Natural killer cell (primary cell): ENCODE results near the gene MYPN. TPM values are rescaled to one million over a fixed set of nuclear protein-coding genes. Genes with fewer than 3 reads are reported as not detected.
"Not testable (repeated sequence)": the region's sequence is repeated elsewhere in the genome, so short reads cannot be mapped to it uniquely, and the experiment has no call there.

Experiments
- ATAC-seq, 3 donors: fragments of 150-1000 bp in 2 of 3; fragments of 200-7000 bp in 1 of 3; cut with Tn5 transposase; 1 replicate in 1 of 3; 2 replicates in 2 of 3; pipeline ENCODE4 v1.10.0; 2021; ENCODE audit warnings: mild to moderate bottlenecking in 2 of 3, moderate library complexity in 2 of 3
- DNase-seq, 2 donors: peaks; one replicate each; pipeline versions ENCODE4 v3.0.0 to v3.0.0-alpha.2; 2013 to 2021; ENCODE audit warnings: mixed read lengths in 1 of 2
- H3K27ac ChIP-seq: one replicate; pipeline ENCODE4 v1.5.1; 2013; ENCODE audit warnings: mild to moderate bottlenecking, low read length
- H3K27me3 ChIP-seq: one replicate; pipeline ENCODE4 v1.6.1; 2013; ENCODE audit warnings: low read length; ENCODE audit not compliant: control insufficient read depth, insufficient read depth
- H3K36me3 ChIP-seq: one replicate; pipeline ENCODE4 v1.6.1; 2013; ENCODE audit warnings: low read length; ENCODE audit not compliant: control insufficient read depth, insufficient read depth
- H3K4me1 ChIP-seq: one replicate; pipeline ENCODE4 v1.6.1; 2013; ENCODE audit warnings: low read length; ENCODE audit not compliant: control insufficient read depth, insufficient read depth
- H3K4me3 ChIP-seq: one replicate; pipeline ENCODE4 v1.5.1; 2013; ENCODE audit warnings: low read length
- H3K9me3 ChIP-seq: one replicate; pipeline ENCODE4 v1.6.1; 2013; ENCODE audit warnings: low read length; ENCODE audit not compliant: control insufficient read depth, insufficient read depth
- H3K27ac Mint-ChIP-seq, 2 donors: one replicate each; pipeline ENCODE4 v1.8.0; 2022; ENCODE audit warnings: mild to moderate bottlenecking in 2 of 2, mixed read lengths in 2 of 2, moderate library complexity in 1 of 2
- H3K27me3 Mint-ChIP-seq, 2 donors: one replicate each; pipeline ENCODE4 v1.8.0; 2022; ENCODE audit warnings: low read depth in 2 of 2, mixed read lengths in 2 of 2
- H3K36me3 Mint-ChIP-seq: one replicate; pipeline ENCODE4 v1.8.0; 2022; ENCODE audit warnings: mixed read lengths
- H3K4me1 Mint-ChIP-seq, 2 donors: one replicate each; pipeline ENCODE4 v1.8.0; 2022; ENCODE audit warnings: mixed read lengths in 2 of 2
- H3K4me3 Mint-ChIP-seq: one replicate; pipeline ENCODE4 v1.8.0; 2022; ENCODE audit warnings: mild to moderate bottlenecking, moderate library complexity, mixed read lengths
- H3K9me3 Mint-ChIP-seq, 2 donors: one replicate each; pipeline ENCODE4 v1.8.0; 2022; ENCODE audit warnings: mixed read lengths in 2 of 2
- WGBS: methylation state at CpG from one replicate; pipeline ENCODE4 v1.1.7; 2013; ENCODE audit warnings: missing lambda C conversion rate; ENCODE audit not compliant: insufficient coverage; 5-methylcytosine and 5-hydroxymethylcytosine counted together
- intact Hi-C: fragments of 100-400 bp; cut with micrococcal nuclease; formaldehyde crosslinking; loops from one replicate; pipeline ENCODE4 v1.14.2; 2022
- total RNA-seq, 4 donors: library from RNA; stranded (reverse); fragments of 120-200 nt in 1 of 4; gene quantifications; one replicate each; pipeline versions ENCODE4 v1.2.3 to v1.2.4, GENCODE V29; 2013 to 2022
- TF ChIP-seq, protein P1 (sequence below): fragments of 200-600 bp; IDR thresholded peaks from one replicate; pipeline ENCODE4 v1.8.0; 2022; ENCODE audit warnings: antibody characterized with exemption

The MYPN gene
- total RNA-seq, 3 donors from 2014 or later (not counting 1 experiment from before 2014, with no cell fraction given): not detected

GRCh38 chr10:68194290-68194689, 85.0 kb downstream of the MYPN start:
- no peak for ATAC-seq
- Mint-ChIP-seq H3K4me3 (no peak overlapping the region), H3K27ac (no peak overlapping the region), H3K4me1 (no peaks in the 10 kb centered on the region), H3K36me3 (no peaks in the 10 kb centered on the region), H3K9me3 (no peaks in the 10 kb centered on the region), H3K27me3 (peaks cover 16 to 51% of the 10 kb centered on the region in 2 donors)
- 96% methylated on average over 6 of the region's 6 CpGs for WGBS
- H3K9me3 ChIP-seq: no peaks in the 10 kb centered on the region
- no peak overlapping the region for H3K4me3 ChIP-seq
- H3K4me1 ChIP-seq: no peaks in the 10 kb centered on the region
- TF ChIP-seq, protein P1, sequence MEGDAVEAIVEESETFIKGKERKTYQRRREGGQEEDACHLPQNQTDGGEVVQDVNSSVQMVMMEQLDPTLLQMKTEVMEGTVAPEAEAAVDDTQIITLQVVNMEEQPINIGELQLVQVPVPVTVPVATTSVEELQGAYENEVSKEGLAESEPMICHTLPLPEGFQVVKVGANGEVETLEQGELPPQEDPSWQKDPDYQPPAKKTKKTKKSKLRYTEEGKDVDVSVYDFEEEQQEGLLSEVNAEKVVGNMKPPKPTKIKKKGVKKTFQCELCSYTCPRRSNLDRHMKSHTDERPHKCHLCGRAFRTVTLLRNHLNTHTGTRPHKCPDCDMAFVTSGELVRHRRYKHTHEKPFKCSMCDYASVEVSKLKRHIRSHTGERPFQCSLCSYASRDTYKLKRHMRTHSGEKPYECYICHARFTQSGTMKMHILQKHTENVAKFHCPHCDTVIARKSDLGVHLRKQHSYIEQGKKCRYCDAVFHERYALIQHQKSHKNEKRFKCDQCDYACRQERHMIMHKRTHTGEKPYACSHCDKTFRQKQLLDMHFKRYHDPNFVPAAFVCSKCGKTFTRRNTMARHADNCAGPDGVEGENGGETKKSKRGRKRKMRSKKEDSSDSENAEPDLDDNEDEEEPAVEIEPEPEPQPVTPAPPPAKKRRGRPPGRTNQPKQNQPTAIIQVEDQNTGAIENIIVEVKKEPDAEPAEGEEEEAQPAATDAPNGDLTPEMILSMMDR: no peak
- no peaks in the 10 kb centered on the region for H3K36me3 ChIP-seq
- H3K27me3 ChIP-seq: peaks cover 4% of the 10 kb centered on the region
- DNase-seq: no peak
- no peak overlapping the region for H3K27ac ChIP-seq
- intact Hi-C loops: no loop called here

DNA sequence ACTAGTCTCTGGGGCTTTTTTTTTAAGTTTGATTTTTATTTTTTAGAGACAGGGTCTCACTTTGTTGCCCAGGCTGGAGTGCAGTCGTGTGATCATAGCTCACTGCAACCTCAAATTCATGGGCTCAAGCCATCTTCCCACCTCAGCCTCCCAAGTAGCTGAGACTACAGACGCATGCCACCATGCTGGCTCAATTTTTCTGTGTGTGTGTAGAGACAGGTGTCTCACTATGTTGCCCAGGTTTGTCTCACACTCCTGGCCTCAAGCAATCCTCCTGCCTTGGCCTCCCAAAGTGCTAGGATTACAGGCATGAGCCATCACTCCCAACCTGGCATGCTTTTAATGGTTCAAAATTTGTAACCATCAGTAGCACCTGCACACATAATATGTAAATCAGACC, 86.5 kb downstream of the MYPN start:
- H3K27me3 ChIP-seq, H3K36me3 Mint-ChIP-seq, H3K9me3 Mint-ChIP-seq, intact Hi-C loops, H3K4me1 Mint-ChIP-seq, H3K27ac ChIP-seq, H3K4me3 ChIP-seq, DNase-seq, ATAC-seq, H3K27ac Mint-ChIP-seq, H3K4me3 Mint-ChIP-seq, H3K4me1 ChIP-seq, H3K9me3 ChIP-seq, H3K36me3 ChIP-seq: not testable (repeated sequence)
- WGBS: 90% methylated on average over 1 of the region's 2 CpGs
- peaks cover 26 to 64% of the 10 kb centered on the region in 2 donors for H3K27me3 Mint-ChIP-seq

- H3K9me3 Mint-ChIP-seq: no peaks in the 10 kb centered on the region
- no peak overlapping the region for H3K4me3 Mint-ChIP-seq
- peaks cover 26 to 71% of the 10 kb centered on the region in 2 donors for H3K27me3 Mint-ChIP-seq
- H3K4me1 Mint-ChIP-seq: no peaks in the 10 kb centered on the region
- H3K36me3 Mint-ChIP-seq: no peaks in the 10 kb centered on the region
- peaks cover 4% of the 10 kb centered on the region for H3K27me3 ChIP-seq
- TF ChIP-seq, protein P1: no peak
- H3K27ac Mint-ChIP-seq: no peak overlapping the region
- DNase-seq (no peak), ATAC-seq (no peak)
- intact Hi-C loops: no loop called here
- 90% methylated on average over 3 of the region's 3 CpGs for WGBS
- H3K36me3 ChIP-seq: no peaks in the 10 kb centered on the region
- H3K4me1 ChIP-seq: no peaks in the 10 kb centered on the region
- no peak overlapping the region for H3K4me3 ChIP-seq
- no peaks in the 10 kb centered on the region for H3K9me3 ChIP-seq
- H3K27ac ChIP-seq: no peak overlapping the region
Measured at GRCh38 chr10:68196701-68197100, 87.4 kb downstream of the MYPN start.

DNA sequence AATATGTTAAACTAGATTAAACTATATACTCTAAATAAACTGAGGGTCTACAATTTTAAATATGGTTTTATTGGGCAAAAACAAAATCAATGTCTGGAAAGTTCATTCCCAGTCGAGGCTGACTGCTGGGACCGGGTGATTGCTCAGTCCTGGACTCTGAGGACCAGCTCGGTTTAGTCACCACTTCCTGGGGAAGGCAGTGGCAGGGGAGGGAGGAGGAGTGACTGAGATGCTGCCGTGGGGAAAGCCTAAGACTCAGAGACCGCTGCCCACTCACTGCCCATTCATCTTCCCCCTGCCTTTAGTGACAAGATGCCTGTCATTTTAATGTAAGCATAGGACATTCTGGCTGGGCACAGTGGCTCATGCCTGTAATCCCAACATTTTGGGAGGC, 93.7 kb downstream of the MYPN start:
- DNase-seq (no peak), ATAC-seq (peak in 1 of 3 donors; percentile 25)
- H3K9me3 ChIP-seq: no peaks in the 10 kb centered on the region
- H3K36me3 ChIP-seq: no peaks in the 10 kb centered on the region
- peaks cover 1% of the 10 kb centered on the region for H3K27me3 ChIP-seq
- intact Hi-C loops: no loop called here
- no peak overlapping the region for H3K27ac ChIP-seq
- no peak overlapping the region for H3K27ac Mint-ChIP-seq
- no peaks in the 10 kb centered on the region for H3K36me3 Mint-ChIP-seq
- H3K4me3 Mint-ChIP-seq: no peak overlapping the region
- H3K4me1 Mint-ChIP-seq: no peaks in the 10 kb centered on the region
- no peak overlapping the region for H3K4me3 ChIP-seq
- peaks cover 25 to 44% of the 10 kb centered on the region in 2 donors for H3K27me3 Mint-ChIP-seq
- no peaks in the 10 kb centered on the region for H3K9me3 Mint-ChIP-seq
- 19% methylated on average over 4 of the region's 5 CpGs for WGBS
- H3K4me1 ChIP-seq: no peaks in the 10 kb centered on the region
- TF ChIP-seq, protein P1: no peak
